GM18909 (cell line): ENCODE results near the gene BCL10.

Experiments used
- ATAC-seq: cut with Tn5 transposase; IDR thresholded peaks from one replicate; pipeline ENCODE4 v1.9.1; 2021; ENCODE audit warnings: mild to moderate bottlenecking; ENCODE audit not compliant: unreplicated experiment, poor library complexity

The BCL10 gene

GRCh38 chr1:85276215-85276977, at the start of gene BCL10:
Gene BCL10, minus strand, starts transcription at chr1:85276632. Its CDS starts 280 bp downstream, at chr1:85276352.
- ATAC-seq: peak; percentile 98

DNA sequence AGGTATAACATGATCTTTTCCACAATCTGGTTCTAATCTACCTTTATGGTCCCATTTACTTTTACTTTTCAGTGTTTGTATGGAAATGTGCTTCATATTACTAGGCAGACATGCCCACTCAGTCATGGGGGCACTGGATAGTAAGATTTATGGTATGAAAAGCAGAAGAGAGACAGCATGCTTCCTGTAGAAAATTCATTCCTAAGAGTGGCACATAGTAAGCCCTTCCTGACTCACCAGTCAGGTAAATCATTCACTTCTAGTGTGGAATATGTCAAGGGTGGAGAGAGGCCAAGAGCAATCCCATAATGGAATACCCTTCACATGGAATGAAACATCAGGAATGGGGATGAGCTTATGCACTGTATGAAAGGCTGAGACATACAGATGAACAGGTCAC, 49.5 kb upstream of the BCL10 start:
- ATAC-seq: no peak

- ATAC-seq: no peak
Observed at GRCh38 chr1:85323770-85324169, 47.3 kb upstream of the BCL10 start.

GRCh38 chr1:85322655-85323054, 46.2 kb upstream of the BCL10 start:
- no peak for ATAC-seq

GRCh38 chr1:85321237-85321964, 45.0 kb upstream of the BCL10 start:
- ATAC-seq: peak; percentile 68

DNA sequence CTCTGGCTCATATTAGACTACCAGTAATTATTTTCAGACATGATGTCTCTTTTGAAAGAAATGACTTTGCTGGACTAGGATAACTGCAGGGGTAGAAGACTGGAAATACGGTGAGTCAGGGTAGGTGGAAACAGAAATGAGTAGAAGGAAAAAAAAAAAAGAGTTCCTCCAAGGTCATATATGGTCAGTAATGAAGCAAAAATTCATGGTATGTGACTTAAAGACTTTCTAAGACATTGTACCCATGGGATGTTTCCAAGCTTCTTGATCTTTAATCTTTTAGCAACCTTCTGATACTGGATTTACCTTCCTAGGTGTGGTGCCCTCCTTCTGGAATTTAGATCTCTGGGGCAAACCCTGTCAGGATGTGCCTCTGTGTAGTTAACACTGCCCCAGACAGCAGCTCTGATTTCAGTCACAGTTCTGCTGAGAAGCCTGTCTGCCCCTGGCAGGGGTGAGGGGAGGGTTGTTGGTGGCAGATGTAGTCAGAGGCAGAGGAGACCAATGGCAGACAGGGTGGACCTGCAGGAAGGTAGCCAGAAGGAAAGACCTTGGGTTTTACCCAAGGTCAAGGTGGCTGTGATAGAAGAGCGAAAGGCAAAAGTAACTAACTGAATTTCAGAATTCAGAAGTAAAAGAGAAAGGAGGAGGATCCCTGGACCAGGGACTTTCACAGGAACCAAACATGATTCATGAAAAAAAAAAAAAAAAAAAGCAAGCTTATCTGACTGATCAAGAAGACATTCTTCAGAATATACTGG, 44.1 kb upstream of the BCL10 start:
- ATAC-seq: no peak

GRCh38 chr1:85319931-85320330, 43.5 kb upstream of the BCL10 start:
- ATAC-seq: no peak

DNA sequence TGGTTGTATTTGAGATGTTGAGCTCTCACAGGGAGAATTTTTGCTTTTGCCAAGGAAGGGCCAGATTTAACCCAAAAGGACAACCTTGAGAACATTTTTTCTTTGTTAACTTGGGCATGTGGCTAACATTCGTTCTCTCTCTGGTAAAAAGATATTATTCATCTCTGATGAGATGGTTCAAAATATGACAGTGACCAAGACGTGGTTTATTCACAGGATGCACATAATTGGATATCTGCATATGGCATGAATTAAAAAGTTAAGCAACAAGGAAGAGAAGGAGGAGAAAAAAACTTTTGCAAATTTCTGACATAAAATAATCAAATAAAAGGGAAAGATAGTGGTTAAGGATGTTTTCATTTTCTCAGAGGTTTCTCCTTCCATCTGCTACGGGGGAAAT, 43.1 kb upstream of the BCL10 start:
- no peak for ATAC-seq

DNA sequence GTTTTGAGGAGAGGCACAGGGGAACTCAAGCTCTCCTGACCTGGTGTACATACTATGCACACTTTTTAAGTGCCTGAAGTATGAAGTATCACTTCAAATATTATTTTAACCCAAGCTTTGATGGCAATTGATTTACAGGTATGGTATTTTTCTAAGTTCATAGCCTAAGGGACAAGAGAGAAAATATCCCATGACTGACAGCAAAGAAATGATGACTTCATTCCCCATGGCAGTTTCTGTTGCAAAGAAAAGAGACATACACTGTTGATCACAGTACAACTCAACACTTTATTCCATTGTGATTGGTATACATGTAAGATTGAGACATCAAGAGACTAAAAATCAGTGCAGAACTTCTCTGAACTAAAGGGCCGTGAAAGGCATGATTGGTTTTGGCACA, 41.8 kb upstream of the BCL10 start:
- ATAC-seq: no peak

GRCh38 chr1:85317560-85317959, 41.1 kb upstream of the BCL10 start:
- ATAC-seq: no peak

DNA sequence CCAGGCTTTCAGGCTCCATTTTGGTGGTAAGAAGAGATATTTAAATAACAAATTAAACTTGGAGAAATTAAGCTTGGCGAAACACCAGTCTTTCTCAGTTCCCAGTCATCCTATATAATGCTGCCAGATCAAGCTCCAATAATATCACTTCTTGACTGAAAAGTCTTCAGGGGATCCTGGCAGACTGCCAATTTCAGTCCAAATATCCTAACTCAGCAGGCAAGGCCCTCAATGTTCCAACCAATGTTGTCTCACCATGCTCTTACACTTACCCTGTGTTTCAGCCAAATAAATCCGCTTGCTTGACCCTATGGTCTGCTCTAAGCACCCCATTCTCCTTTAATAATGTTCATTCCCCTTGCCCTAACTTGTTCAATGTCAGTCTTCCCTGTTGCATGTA, 39.9 kb upstream of the BCL10 start:
- no peak for ATAC-seq

DNA sequence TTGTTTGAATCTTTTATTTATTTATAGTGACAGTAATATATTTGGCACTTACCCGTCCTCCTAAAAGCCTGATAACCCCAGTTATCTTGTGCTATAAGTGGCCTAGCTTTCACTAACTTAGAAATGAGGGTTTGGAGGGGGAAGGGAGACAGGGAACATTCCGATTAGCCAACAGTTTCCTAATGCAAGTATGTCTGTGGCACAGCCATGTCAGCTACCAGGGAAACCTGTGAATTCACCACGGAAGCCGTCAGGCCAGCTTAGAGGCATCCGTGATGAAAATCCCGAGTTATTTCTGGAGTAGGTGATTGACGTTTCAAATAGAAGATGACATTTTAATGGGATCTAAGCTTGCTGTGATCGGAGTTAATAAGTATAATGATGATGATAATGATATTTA, 39.4 kb upstream of the BCL10 start:
- ATAC-seq: no peak

- ATAC-seq: no peak
Observed at GRCh38 chr1:85314726-85315125, 38.3 kb upstream of the BCL10 start.

DNA sequence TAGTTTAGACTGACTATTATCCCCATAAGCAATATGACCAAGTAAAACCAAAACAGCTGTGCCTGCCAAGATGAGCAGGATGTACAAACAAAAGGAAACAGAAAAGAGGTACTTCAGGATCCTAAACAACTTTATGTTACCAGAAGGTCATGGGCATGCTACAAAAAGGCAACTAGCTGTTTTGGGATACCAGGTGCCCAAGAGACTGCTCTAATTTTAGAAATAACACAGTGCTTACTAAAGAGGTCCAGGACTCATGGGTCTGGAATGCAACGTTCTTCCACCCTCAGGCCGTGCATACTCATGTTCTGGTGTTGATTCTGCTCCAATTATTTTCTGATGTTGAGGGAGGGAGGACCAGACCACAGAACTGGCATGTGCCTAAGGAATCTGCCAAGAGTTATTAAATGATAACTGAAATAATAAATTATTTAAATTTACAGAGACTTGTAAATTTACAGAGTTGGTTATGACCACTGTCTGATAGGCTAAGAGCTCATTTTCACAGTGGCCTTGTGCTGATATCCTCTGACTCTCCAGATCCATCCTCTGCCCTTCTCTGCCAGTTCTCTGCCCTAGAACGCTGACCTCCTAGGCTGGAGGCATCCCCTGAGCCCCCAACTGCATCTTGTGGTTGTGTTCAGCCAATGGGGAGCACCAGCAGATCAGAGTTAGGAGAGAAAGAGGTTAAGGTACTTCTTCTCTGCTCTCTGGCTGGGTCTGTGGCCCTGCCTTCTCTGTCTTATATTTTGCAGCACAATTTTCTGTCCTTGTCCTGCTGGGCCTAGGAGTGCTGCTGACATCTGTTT, 37.7 kb upstream of the BCL10 start:
- ATAC-seq: no peak

- no peak for ATAC-seq
Observed at GRCh38 chr1:85311818-85312217, 35.4 kb upstream of the BCL10 start.

- no peak for ATAC-seq
Observed at GRCh38 chr1:85308833-85309350, 32.5 kb upstream of the BCL10 start.

- peak; percentile 96 for ATAC-seq
Observed at GRCh38 chr1:85307987-85308832, 31.8 kb upstream of the BCL10 start.

DNA sequence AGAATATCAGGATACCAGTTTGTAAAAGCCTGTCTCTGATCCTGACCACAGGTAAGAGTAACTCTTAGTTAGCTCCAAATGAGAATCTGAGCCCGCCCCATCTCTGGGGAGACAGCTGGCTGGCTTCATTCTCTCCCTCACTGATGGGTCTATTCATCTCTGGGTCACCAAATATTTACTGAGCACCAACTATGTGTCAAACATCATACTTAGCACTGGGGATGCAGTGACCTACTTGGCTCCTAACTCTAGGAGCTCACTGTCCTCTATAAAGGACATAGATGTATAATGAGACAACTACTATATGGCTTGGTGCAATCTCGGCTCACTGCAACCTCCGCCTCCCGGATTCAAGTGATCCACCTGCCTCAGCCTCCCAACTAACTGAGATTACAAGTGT, 29.8 kb upstream of the BCL10 start:
- no peak for ATAC-seq

DNA sequence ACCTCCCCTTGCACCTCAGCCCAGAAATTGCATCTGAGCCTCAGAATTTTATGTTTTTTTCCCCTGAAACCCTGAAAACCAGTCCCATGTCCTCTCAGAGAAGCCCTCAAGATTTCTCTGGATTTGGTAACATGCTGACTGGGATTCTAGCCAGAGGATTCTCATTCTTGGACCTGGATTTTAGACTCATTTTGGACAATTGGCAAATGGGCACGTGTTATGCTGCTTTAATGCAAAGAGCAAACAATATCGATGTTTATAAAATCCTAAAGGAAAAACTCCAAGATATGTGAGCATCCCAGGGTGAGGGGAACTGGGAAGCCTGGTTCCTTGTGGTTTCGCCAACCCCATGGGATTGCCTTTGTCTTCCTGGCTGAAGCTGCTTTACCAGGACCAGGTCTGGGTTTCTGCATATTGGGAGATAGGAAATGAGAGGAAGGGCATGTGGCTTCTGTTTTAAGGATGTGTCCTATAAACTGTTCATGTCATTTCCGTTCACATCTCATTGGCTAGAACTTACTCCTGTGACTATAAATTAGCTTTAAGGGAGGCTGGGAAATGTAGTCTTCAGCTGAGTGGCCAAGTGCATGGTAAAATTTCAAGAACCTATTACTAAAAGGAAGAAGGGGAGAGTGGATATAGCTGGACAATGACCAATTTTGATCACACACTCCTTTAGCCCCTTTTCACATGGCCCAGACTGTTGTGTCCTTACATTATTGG, 27.2 kb upstream of the BCL10 start:
- ATAC-seq: no peak
